T-cell (primary cell): Measurements from ENCODE around the gene CHTF8. TPM values are rescaled to one million over a fixed set of nuclear protein-coding genes. Genes with fewer than 3 reads are reported as not detected.

Source experiments
- ATAC-seq, 4 experiments: fragments of 200-7000 bp in 3 of 4; fragments of 150-1000 bp in 1 of 4; cut with Tn5 transposase; replicated peaks in 1 of 4; 1 replicate in 3 of 4; 2 replicates in 1 of 4; pipeline ENCODE4 v1.10.0; 2021; ENCODE audit warnings: moderate library complexity in 3 of 4, mild to moderate bottlenecking in 2 of 4, moderate number of reproducible peaks in 1 of 4
- CTCF ChIA-PET, 2 donors: fragments of 300-600 bp; sonication (Branson Sonifier 250); formaldehyde crosslinking; loops; one replicate each; lab custom pipeline; 2022; ENCODE audit warnings: antibody characterized with exemption in 2 of 2; lab: Charles Lee
- POLR2A ChIA-PET, 2 donors: fragments of 300-600 bp; sonication (Branson Sonifier 250); formaldehyde crosslinking; loops; one replicate each; lab custom pipeline; 2022; ENCODE audit warnings: antibody characterized with exemption in 2 of 2; lab: Charles Lee
- DNase-seq, 35 experiments: peaks; one replicate each; pipeline versions ENCODE4 v3.0.0 to v3.0.0-alpha.2; 2013 to 2023
- H3K27ac ChIP-seq: one replicate; pipeline ENCODE4 v1.5.1; 2013; ENCODE audit warnings: low read length
- H3K27me3 ChIP-seq, 2 experiments: replicated peaks in 1 of 2; 1 replicate in 1 of 2; 2 replicates in 1 of 2; pipeline versions ENCODE4 v1.6.1 to v1.7.0; 2013; ENCODE audit warnings: low read length in 1 of 2, mixed read lengths in 1 of 2; ENCODE audit not compliant: control insufficient read depth in 2 of 2, insufficient read depth in 2 of 2; ENCODE audit errors: extremely low read depth in 1 of 2
- H3K36me3 ChIP-seq, 2 donors: 1 replicate in 1 of 2; 2 replicates in 1 of 2; pipeline versions ENCODE4 v1.6.1 to v1.7.0; 2013; ENCODE audit warnings: low read length in 1 of 2; ENCODE audit not compliant: control insufficient read depth in 2 of 2, insufficient read depth in 1 of 2; ENCODE audit errors: extremely low read depth in 1 of 2
- H3K4me1 ChIP-seq, 2 experiments: 1 replicate in 1 of 2; 2 replicates in 1 of 2; pipeline versions ENCODE4 v1.6.1 to v1.7.0; 2013; ENCODE audit warnings: low read length in 2 of 2, mixed read lengths in 1 of 2; ENCODE audit not compliant: insufficient read depth in 2 of 2, control insufficient read depth in 1 of 2; ENCODE audit errors: extremely low read depth in 1 of 2
- H3K4me3 ChIP-seq, 2 donors: 1 replicate in 1 of 2; 2 replicates in 1 of 2; pipeline versions ENCODE4 v1.5.1 to v1.7.0; 2013; ENCODE audit warnings: mild to moderate bottlenecking in 2 of 2, low read length in 1 of 2, moderate library complexity in 1 of 2; ENCODE audit not compliant: control insufficient read depth in 1 of 2; ENCODE audit errors: extremely low read depth in 1 of 2
- H3K9me3 ChIP-seq: 2 replicates; pipeline ENCODE4 v1.7.0; 2013
- H3K27ac Mint-ChIP-seq, 2 donors: one replicate each; pipeline ENCODE4 v1.8.0; 2020 to 2021; ENCODE audit warnings: mild to moderate bottlenecking in 2 of 2, mixed read lengths in 2 of 2
- H3K27me3 Mint-ChIP-seq, 2 donors: one replicate each; pipeline ENCODE4 v1.8.0; 2021 to 2022; ENCODE audit warnings: mixed read lengths in 2 of 2
- H3K36me3 Mint-ChIP-seq: one replicate; pipeline ENCODE4 v1.8.0; 2021; ENCODE audit warnings: mixed read lengths
- H3K4me1 Mint-ChIP-seq, 3 donors: one replicate each; pipeline ENCODE4 v1.8.0; 2020 to 2022; ENCODE audit warnings: mixed read lengths in 3 of 3, mild to moderate bottlenecking in 1 of 3
- H3K4me3 Mint-ChIP-seq, 3 donors: one replicate each; pipeline ENCODE4 v1.8.0; 2020 to 2022; ENCODE audit warnings: mild to moderate bottlenecking in 3 of 3, mixed read lengths in 3 of 3, moderate library complexity in 3 of 3
- H3K9me3 Mint-ChIP-seq, 3 donors: one replicate each; pipeline ENCODE4 v1.8.0; 2020 to 2022; ENCODE audit warnings: mixed read lengths in 3 of 3
- WGBS: methylation state at CpG from one replicate; pipeline ENCODE4 v1.1.5; 2013; ENCODE audit warnings: missing lambda C conversion rate; ENCODE audit not compliant: insufficient coverage; 5-methylcytosine and 5-hydroxymethylcytosine counted together
- total RNA-seq, 35 experiments: library from RNA in 6 of 35; stranded (reverse) in 6 of 35; fragments of 120-200 nt in 1 of 35; gene quantifications; one replicate each; pipeline versions ENCODE4 v1.2.1 to v1.2.4 and lab custom pipeline; 2013 to 2026

Gene CHTF8
- total RNA-seq, 5 donors from 2014 or later (not counting 1 experiment from before 2014, with no cell fraction given): 64.8 to 138 (median 124) TPM

DNA sequence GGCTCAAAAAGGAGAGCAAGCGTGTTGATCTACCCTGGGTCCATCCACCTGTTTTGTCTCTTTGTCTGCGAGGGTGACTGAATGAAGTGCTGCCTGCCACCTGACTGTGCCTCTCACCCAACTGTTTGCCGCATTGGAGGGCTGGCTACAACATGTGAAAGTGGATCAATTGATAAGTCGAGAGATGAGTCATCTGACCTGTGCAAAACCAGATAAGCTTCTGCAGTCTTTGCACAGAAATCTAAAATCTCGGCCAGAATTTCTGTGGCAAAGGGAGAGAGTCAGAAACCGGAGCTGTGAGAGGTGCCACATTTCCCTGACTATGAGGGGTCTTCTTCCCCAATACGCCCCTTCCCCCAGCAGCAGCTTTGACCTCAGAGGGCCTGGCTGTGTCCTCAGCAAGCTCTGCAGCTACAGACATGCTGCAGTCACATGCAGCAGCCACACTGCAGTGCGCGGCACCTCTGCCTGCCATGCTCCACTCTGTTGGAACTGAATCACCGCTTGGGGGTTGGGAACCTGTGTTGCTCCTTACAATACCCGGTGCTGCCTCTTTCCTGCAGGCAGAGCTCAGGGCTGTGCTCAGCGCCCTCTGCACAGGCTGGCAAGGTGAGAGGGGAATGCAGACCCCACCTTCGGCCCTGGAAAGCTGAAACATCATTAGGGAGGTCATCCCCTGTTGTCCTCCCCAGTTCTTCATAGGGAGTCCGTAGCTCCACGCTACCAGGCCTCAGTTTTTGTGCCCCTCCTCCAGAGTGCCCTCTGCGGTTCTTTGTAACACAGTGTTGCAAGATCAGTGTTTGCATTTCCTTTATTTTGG is 43.1 kb downstream of the CHTF8 start:
- Histone ChIP-seq H3K36me3 (peaks cover 0 to 9% of the 10 kb centered on the region in 2 donors), H3K27ac (no peak overlapping the region), H3K4me3 (no peak overlapping the region), H3K4me1 (peaks cover 0 to 8% of the 10 kb centered on the region in 2 experiments), H3K9me3 (no peaks in the 10 kb centered on the region), H3K27me3 (no peaks in the 10 kb centered on the region)
- CTCF ChIA-PET: interaction anchor here in 1 of 2 donors (0.6 kb wide), 1 partner anchor 23 kb away, joined by 3 read pairs; no protein-coding TSS in a partner anchor
- DNase-seq (no peak), ATAC-seq (peak in 3 of 4 experiments; percentile 67 to 83 (median 80))
- Mint-ChIP-seq H3K4me1 (peaks cover 5 to 16% (median 9%) of the 10 kb centered on the region in 3 donors), H3K9me3 (no peaks in the 10 kb centered on the region), H3K27me3 (no peaks in the 10 kb centered on the region), H3K4me3 (no peak overlapping the region), H3K36me3 (peaks cover 9% of the 10 kb centered on the region), H3K27ac (peak overlapping the region; percentile 46 to 58)
- POLR2A ChIA-PET: interaction anchor here in 1 of 2 donors (0.5 kb wide), 1 partner anchor 1429 kb away, joined by 3 read pairs; the partner anchor contains the start of gene ACD
- 59% methylated on average over 12 of the region's 16 CpGs for WGBS

DNA sequence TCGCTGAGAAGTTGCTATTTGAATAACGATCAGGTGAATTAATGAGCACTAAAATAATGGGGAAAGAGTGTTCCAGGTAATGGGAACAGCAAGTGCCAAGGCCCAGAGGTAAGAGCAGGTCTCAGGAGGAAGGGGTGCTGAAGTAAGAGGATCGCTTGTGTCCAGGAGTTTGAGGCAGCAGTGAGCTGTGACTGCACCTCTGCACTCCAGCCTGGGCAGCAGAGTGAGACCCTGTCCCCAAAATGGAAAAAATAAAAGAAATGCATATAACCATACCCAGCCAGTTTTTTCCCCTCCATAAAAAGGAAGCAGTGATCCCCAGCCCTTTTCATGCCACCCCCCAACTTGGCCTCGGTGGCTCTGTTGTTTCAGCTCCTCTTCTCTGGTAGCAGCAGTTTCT is 43.7 kb downstream of the CHTF8 start:
- WGBS: 79% methylated on average over 2 of the region's 4 CpGs
- Mint-ChIP-seq H3K36me3 (peaks cover 15% of the 10 kb centered on the region), H3K4me3 (no peak overlapping the region), H3K4me1 (peaks cover 5 to 16% (median 9%) of the 10 kb centered on the region in 3 donors), H3K9me3 (no peaks in the 10 kb centered on the region), H3K27me3 (no peaks in the 10 kb centered on the region), H3K27ac (peak overlapping the region; percentile 46 to 58)
- ChIA-PET POLR2A (no interaction called here), CTCF (no interaction called here)
- ATAC-seq (no peak), DNase-seq (no peak)
- no peak overlapping the region for H3K27ac ChIP-seq
- H3K4me3 ChIP-seq: no peak overlapping the region
- H3K27me3 ChIP-seq: no peaks in the 10 kb centered on the region
- no peaks in the 10 kb centered on the region for H3K9me3 ChIP-seq
- peaks cover 0 to 13% of the 10 kb centered on the region in 2 donors for H3K36me3 ChIP-seq
- H3K4me1 ChIP-seq: peaks cover 0 to 8% of the 10 kb centered on the region in 2 experiments

DNA sequence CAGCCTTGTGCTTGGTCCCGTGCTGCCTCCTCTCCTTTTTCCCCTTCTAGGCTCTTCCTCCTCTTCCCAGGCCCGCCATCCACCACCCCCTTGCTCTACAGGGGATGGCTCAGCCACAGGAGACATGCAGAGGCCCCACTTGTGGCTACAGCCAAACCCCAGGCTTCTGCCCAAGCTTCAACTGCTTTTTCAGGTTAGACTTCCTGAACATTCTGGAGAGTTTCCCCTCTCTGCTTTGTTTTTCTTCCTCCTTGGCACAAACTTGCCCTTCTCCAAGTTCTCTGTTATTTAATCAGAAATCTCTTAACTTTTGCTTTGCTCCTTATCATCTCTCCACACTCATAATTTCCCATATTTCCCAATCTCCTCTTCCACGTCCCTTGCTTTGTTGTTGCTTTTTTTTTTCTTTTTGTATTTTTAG is 45.2 kb downstream of the CHTF8 start:
- H3K4me1 ChIP-seq: peaks cover 0 to 8% of the 10 kb centered on the region in 2 experiments
- Mint-ChIP-seq H3K27ac (no peak overlapping the region), H3K27me3 (no peaks in the 10 kb centered on the region), H3K36me3 (peaks cover 23% of the 10 kb centered on the region), H3K9me3 (no peaks in the 10 kb centered on the region), H3K4me3 (no peak overlapping the region), H3K4me1 (peaks cover 5 to 16% (median 9%) of the 10 kb centered on the region in 3 donors)
- no peaks in the 10 kb centered on the region for H3K27me3 ChIP-seq
- no peak overlapping the region for H3K27ac ChIP-seq
- H3K36me3 ChIP-seq: peaks cover 5 to 20% of the 10 kb centered on the region in 2 donors
- no peak for ATAC-seq
- H3K4me3 ChIP-seq: no peak overlapping the region
- no peaks in the 10 kb centered on the region for H3K9me3 ChIP-seq
- POLR2A ChIA-PET: no interaction called here
- CTCF ChIA-PET: no interaction called here
- 60% methylated on average over 2 of the region's 3 CpGs for WGBS
- DNase-seq: no peak

DNA sequence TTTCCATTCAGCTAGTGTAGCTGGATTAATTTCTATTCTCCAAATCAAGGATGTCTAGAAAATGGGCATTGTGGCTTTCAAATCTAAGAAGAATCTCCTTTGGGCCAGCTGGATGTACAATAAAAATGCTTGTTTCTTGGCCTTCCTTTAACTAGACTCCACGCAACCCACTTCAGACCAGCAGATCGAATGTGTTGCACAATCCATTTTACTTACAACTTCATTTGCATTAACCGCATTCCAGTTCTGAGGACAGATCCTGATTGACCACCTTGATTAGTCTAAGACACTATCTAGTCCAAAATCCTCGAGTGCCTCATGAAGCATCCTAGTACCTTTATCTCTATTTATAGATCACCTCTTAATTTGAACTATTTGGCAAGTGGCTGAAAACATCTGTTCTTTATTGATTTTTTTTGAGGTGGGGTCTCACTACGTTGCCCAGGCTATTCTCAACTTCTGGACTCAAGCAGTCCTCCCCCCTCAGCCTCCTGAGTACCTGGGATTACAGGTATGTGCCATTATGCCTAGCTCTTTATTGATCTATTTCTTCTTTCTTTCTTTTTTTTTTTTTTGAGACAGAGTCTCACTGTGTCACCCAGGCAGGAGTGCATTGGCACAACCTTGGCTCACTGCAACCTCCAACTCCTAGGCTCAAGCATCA is 47.2 kb downstream of the CHTF8 start:
- Mint-ChIP-seq H3K9me3 (no peaks in the 10 kb centered on the region), H3K4me1 (peaks cover 5 to 16% (median 9%) of the 10 kb centered on the region in 3 donors), H3K36me3 (peaks cover 23% of the 10 kb centered on the region), H3K27me3 (no peaks in the 10 kb centered on the region), H3K4me3 (no peak overlapping the region), H3K27ac (no peak overlapping the region)
- CTCF ChIA-PET: no interaction called here
- Histone ChIP-seq H3K36me3 (peaks cover 5 to 21% of the 10 kb centered on the region in 2 donors), H3K4me3 (no peak overlapping the region), H3K27ac (no peak overlapping the region), H3K4me1 (peaks cover 0 to 8% of the 10 kb centered on the region in 2 experiments), H3K27me3 (no peaks in the 10 kb centered on the region), H3K9me3 (no peaks in the 10 kb centered on the region)
- no peak for ATAC-seq
- no peak for DNase-seq
- WGBS: 94% methylated on average over 3 of the region's 5 CpGs
- POLR2A ChIA-PET: interaction anchor here in 1 of 2 donors (0.5 kb wide), 1 partner anchor 10 kb away, joined by 5 read pairs; no protein-coding TSS in a partner anchor

DNA sequence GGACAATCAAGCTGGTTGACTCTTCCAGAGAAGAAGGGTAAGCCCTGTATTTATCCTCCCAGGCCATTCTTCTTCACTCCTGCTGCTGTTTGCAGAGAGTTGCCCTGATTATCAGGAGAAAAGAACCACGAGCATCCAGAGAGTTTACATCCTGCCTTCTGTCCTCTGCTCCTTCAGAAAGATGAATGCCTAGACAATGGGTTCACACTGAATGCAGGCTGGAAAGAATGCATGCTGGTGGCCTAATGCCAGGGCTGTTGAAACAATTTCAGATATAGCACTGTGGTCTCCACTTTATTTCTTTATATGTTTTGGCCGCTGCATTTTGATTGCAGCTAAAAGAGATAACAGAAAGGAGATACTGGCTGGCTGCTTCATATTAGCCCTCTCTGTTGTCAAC is 48.1 kb downstream of the CHTF8 start:
- peaks cover 23% of the 10 kb centered on the region for H3K36me3 Mint-ChIP-seq

DNA sequence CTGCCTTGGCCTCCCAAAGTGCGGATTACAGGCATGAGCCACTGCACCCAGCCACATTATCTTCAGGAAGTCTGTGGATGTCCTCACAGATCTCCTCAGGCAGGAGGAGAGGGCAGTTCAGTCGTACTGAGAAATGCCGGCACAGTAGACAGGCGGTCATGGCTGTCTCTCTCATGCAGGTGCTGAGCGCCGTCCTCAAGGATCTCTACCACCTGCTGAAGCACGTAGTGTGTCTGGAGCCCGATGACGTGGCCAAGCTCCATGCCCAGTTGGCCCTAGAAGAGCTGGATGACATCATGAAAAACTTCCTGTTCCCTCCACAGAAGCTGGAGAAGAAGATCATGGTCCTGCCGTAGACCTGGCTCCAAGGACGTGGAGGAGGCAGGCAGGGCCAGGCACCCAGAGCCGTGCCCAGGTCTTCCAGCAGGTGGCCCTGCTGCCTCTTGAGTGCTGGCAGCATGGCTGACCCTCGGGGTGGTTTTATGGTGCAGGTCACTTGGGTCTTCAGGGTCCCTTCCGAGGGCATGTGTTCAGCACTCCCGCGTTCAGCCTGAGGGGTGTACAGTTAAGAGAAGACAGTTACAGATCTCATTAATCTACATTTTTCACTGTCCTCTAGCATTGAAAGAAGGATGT is 49.0 kb downstream of the CHTF8 start:
- 94% methylated on average over 12 of the region's 16 CpGs for WGBS

More for the DNA sequence above, 48.1 kb downstream of the CHTF8 start:
- WGBS: 83% methylated on average over 2 of the region's 2 CpGs
- no peak overlapping the region for H3K27ac ChIP-seq
- POLR2A ChIA-PET: no interaction called here
- no peaks in the 10 kb centered on the region for H3K9me3 ChIP-seq
- Mint-ChIP-seq H3K27ac (no peak overlapping the region), H3K4me1 (peaks cover 5 to 12% (median 6%) of the 10 kb centered on the region in 3 donors), H3K27me3 (no peaks in the 10 kb centered on the region), H3K9me3 (no peaks in the 10 kb centered on the region), H3K4me3 (no peak overlapping the region)
- CTCF ChIA-PET: no interaction called here
- no peak for DNase-seq
- no peak for ATAC-seq
- peaks cover 0 to 4% of the 10 kb centered on the region in 2 experiments for H3K4me1 ChIP-seq
- no peaks in the 10 kb centered on the region for H3K27me3 ChIP-seq
- peaks cover 5 to 23% of the 10 kb centered on the region in 2 donors for H3K36me3 ChIP-seq
- H3K4me3 ChIP-seq: no peak overlapping the region

More for the DNA sequence above, 49.0 kb downstream of the CHTF8 start:
- DNase-seq: no peak
- no peak for ATAC-seq
- Histone ChIP-seq H3K4me1 (no peaks in the 10 kb centered on the region), H3K36me3 (peaks cover 10 to 23% of the 10 kb centered on the region in 2 donors), H3K27me3 (no peaks in the 10 kb centered on the region), H3K27ac (no peak overlapping the region), H3K9me3 (no peaks in the 10 kb centered on the region), H3K4me3 (no peak overlapping the region)
- Mint-ChIP-seq H3K4me3 (no peak overlapping the region), H3K4me1 (peaks cover 0 to 5% (median 4%) of the 10 kb centered on the region in 3 donors), H3K27ac (no peak overlapping the region), H3K27me3 (no peaks in the 10 kb centered on the region), H3K36me3 (peaks cover 23% of the 10 kb centered on the region), H3K9me3 (no peaks in the 10 kb centered on the region)
- ChIA-PET POLR2A (no interaction called here), CTCF (no interaction called here)
